ENCODE data around the gene MLLT6. TPM values are rescaled to one million over a fixed set of nuclear protein-coding genes. Genes with fewer than 3 reads are reported as not detected.

The MLLT6 gene
- total RNA-seq, 1 experiment from 2014 or later = 24.7 TPM

DNA sequence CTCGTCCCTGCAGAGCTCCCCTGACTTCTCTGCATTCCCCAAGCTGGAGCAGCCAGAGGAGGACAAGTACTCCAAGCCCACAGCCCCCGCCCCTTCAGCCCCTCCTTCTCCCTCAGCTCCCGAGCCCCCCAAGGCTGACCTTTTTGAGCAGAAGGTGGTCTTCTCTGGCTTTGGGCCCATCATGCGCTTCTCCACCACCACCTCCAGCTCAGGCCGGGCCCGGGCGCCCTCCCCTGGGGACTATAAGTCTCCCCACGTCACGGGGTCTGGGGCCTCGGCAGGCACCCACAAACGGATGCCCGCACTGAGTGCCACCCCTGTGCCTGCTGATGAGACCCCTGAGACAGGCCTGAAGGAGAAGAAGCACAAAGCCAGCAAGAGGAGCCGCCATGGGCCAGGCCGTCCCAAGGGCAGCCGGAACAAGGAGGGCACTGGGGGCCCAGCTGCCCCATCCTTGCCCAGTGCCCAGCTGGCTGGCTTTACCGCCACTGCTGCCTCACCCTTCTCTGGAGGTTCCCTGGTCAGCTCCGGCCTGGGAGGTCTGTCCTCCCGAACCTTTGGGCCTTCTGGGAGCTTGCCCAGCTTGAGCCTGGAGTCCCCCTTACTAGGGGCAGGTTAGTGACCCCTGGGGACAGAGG, 11.4 kb downstream of the MLLT6 start:
- H2AFZ ChIP-seq (ENCODE audit: low read length) = no peak overlapping the region
- ChIA-PET POLR2A (ENCODE audit: unreplicated experiment) (interaction anchor here (0.6 kb wide), 1 partner anchor 19 kb away, joined by 5 read pairs; no protein-coding TSS in a partner anchor), CTCF (no interaction called here)
- no peak overlapping the region for H3K4me3 ChIP-seq (ENCODE audit: low read length)
- TF ChIP-seq EZH2 (IDR thresholded peaks at IDR 0.05; ENCODE audit: low read length, unreplicated experiment) (no peak), EZH2phosphoT487 (IDR thresholded peaks at IDR 0.05; ENCODE audit: borderline replicate concordance, low read length) (no peak)
- TF ChIP-seq, protein P1, sequence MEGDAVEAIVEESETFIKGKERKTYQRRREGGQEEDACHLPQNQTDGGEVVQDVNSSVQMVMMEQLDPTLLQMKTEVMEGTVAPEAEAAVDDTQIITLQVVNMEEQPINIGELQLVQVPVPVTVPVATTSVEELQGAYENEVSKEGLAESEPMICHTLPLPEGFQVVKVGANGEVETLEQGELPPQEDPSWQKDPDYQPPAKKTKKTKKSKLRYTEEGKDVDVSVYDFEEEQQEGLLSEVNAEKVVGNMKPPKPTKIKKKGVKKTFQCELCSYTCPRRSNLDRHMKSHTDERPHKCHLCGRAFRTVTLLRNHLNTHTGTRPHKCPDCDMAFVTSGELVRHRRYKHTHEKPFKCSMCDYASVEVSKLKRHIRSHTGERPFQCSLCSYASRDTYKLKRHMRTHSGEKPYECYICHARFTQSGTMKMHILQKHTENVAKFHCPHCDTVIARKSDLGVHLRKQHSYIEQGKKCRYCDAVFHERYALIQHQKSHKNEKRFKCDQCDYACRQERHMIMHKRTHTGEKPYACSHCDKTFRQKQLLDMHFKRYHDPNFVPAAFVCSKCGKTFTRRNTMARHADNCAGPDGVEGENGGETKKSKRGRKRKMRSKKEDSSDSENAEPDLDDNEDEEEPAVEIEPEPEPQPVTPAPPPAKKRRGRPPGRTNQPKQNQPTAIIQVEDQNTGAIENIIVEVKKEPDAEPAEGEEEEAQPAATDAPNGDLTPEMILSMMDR (conservative IDR thresholded peaks at IDR 0.05; ENCODE audit: low read depth, low read length) = no peak
- no peak for ATAC-seq
- no peak overlapping the region for H3K9ac ChIP-seq (ENCODE audit: low read length)
- H3K9me2 ChIP-seq (replicated peaks; ENCODE audit: low read length) = no peaks in the 10 kb centered on the region
- no peak overlapping the region for H3K27ac ChIP-seq (ENCODE audit: low read length)
- no peak for DNase-seq
- no peaks in the 10 kb centered on the region for H4K20me1 ChIP-seq (ENCODE audit: low read length)
- no peaks in the 10 kb centered on the region for H3K27me3 ChIP-seq (ENCODE audit: low read length)
- no peaks in the 10 kb centered on the region for H3K79me2 ChIP-seq (ENCODE audit: low read length)
- H3K9me3 ChIP-seq (ENCODE audit: low read length) = no peaks in the 10 kb centered on the region
- intact Hi-C loops (cut with micrococcal nuclease) = no loop called here
- no peaks in the 10 kb centered on the region for H3F3A ChIP-seq (ENCODE audit: low read length, unreplicated experiment)
- no peak overlapping the region for H3K4me2 ChIP-seq (ENCODE audit: low read length)
- H3K4me1 ChIP-seq (ENCODE audit: insufficient read depth, low read length) = no peaks in the 10 kb centered on the region
- no TSS peak for BruUV-seq (replicated peaks)
- no peaks in the 10 kb centered on the region for H3K36me3 ChIP-seq (ENCODE audit: low read depth, low read length)

DNA sequence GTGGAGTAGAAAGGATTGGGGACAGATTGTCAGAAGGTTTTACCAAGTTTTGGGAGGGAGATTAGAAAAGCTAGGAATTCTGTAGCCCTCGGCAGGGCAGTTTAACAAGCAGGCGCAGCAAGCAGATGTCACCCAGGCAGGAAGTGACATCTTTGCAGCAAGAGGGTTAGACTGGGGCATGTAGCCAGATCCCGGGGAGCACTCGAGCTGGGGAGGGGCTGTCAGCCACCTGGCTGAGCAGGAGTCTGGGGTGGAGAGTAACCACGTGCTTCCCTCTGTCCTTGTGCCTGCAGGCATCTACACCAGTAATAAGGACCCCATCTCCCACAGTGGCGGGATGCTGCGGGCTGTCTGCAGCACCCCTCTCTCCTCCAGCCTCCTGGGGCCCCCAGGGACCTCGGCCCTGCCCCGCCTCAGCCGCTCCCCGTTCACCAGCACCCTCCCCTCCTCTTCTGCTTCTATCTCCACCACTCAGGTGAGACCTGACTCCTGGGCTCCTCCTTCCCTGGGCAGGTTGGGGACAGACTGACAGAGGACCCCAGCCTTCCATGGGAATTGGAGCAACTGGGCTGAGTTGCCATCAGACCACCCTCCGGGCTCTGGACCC, 12.2 kb downstream of the MLLT6 start:
- Histone ChIP-seq H3K4me2 (ENCODE audit: low read length) (no peak overlapping the region), H4K20me1 (ENCODE audit: low read length) (no peaks in the 10 kb centered on the region), H3K4me1 (ENCODE audit: insufficient read depth, low read length) (no peaks in the 10 kb centered on the region), H3K36me3 (ENCODE audit: low read depth, low read length) (no peaks in the 10 kb centered on the region), H3K4me3 (ENCODE audit: low read length) (no peak overlapping the region), H3K27me3 (ENCODE audit: low read length) (no peaks in the 10 kb centered on the region), H3K9ac (ENCODE audit: low read length) (no peak overlapping the region), H3K27ac (ENCODE audit: low read length) (no peak overlapping the region), H3K9me3 (ENCODE audit: low read length) (no peaks in the 10 kb centered on the region), H3F3A (ENCODE audit: low read length, unreplicated experiment) (no peaks in the 10 kb centered on the region), H3K9me2 (replicated peaks; ENCODE audit: low read length) (no peaks in the 10 kb centered on the region), H2AFZ (ENCODE audit: low read length) (no peak overlapping the region), H3K79me2 (ENCODE audit: low read length) (no peaks in the 10 kb centered on the region)
- intact Hi-C loops (cut with micrococcal nuclease) = no loop called here
- CTCF ChIA-PET = no interaction called here
- ATAC-seq = no peak
- BruUV-seq (replicated peaks) = no TSS peak
- POLR2A ChIA-PET (ENCODE audit: unreplicated experiment) = no interaction called here
- no peak for DNase-seq
- no peak for TF ChIP-seq EZH2phosphoT487 (IDR thresholded peaks at IDR 0.05; ENCODE audit: borderline replicate concordance, low read length)
- TF ChIP-seq EZH2 (IDR thresholded peaks at IDR 0.05; ENCODE audit: low read length, unreplicated experiment) = no peak
- TF ChIP-seq, protein P1 (conservative IDR thresholded peaks at IDR 0.05; ENCODE audit: low read depth, low read length) = no peak

DNA sequence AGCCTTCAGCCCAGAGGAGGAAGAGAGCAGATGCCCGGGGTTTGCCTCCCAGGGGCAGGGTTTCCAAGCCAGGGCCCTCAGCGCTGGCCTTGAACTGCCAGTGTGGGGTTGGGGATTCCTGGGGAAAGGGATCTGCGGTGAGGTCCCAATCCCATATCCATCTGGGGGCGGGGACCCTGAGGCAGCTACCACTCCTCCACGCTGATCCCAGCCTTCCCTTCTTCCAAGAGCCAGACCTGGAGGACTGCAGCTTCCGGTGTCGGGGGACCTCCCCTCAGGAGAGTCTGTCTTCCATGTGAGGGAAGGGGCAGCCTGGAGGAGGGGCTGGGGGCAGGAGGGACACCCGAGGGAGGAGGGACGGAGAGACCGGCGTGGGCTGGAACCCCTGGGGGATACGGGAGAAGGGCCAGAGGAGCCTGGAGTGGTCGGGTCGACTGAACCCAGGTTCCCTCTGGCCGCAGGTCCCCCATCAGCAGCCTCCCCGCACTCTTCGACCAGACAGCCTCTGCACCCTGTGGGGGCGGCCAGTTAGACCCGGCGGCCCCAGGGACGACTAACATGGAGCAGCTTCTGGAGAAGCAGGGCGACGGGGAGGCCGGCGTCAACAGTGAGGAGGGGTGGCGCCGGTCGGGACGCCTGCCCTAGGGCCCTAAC, 14.3 kb downstream of the MLLT6 start:
- CTCF ChIA-PET = no interaction called here
- ATAC-seq = no peak

More for the DNA sequence above, 14.3 kb downstream of the MLLT6 start:
- Histone ChIP-seq H3K4me1 (ENCODE audit: insufficient read depth, low read length) (no peaks in the 10 kb centered on the region), H3K27ac (ENCODE audit: low read length) (no peak overlapping the region), H3F3A (ENCODE audit: low read length, unreplicated experiment) (no peaks in the 10 kb centered on the region), H3K9me2 (replicated peaks; ENCODE audit: low read length) (no peaks in the 10 kb centered on the region), H3K9ac (ENCODE audit: low read length) (no peak overlapping the region), H3K27me3 (ENCODE audit: low read length) (no peaks in the 10 kb centered on the region), H4K20me1 (ENCODE audit: low read length) (no peaks in the 10 kb centered on the region), H3K36me3 (ENCODE audit: low read depth, low read length) (no peaks in the 10 kb centered on the region), H3K4me3 (ENCODE audit: low read length) (no peak overlapping the region), H3K9me3 (ENCODE audit: low read length) (no peaks in the 10 kb centered on the region), H2AFZ (ENCODE audit: low read length) (no peak overlapping the region), H3K79me2 (ENCODE audit: low read length) (no peaks in the 10 kb centered on the region), H3K4me2 (ENCODE audit: low read length) (no peak overlapping the region)
- BruUV-seq (replicated peaks) = no TSS peak
- DNase-seq = no peak
- TF ChIP-seq EZH2 (IDR thresholded peaks at IDR 0.05; ENCODE audit: low read length, unreplicated experiment) (no peak), EZH2phosphoT487 (IDR thresholded peaks at IDR 0.05; ENCODE audit: borderline replicate concordance, low read length) (no peak)
- TF ChIP-seq, protein P1 (conservative IDR thresholded peaks at IDR 0.05; ENCODE audit: low read depth, low read length) = no peak
- POLR2A ChIA-PET (ENCODE audit: unreplicated experiment) = no interaction called here
- intact Hi-C loops (cut with micrococcal nuclease) = no loop called here
